ENCODE data around the gene NLRC5. TPM values are rescaled to one million over a fixed set of nuclear protein-coding genes. Genes with fewer than 3 reads are reported as not detected.

NLRC5 gene
- total RNA-seq, 1 experiment from 2014 or later: 2.4 TPM

- Histone ChIP-seq H3K27ac (ENCODE audit: insufficient read length, low read depth, low read length) (no peak overlapping the region), H3K79me2 (ENCODE audit: insufficient read depth, low read length) (no peaks in the 10 kb centered on the region), H4K91ac (ENCODE audit: insufficient read length, low read depth, low read length) (no peak overlapping the region), H2AK5ac (ENCODE audit: insufficient read length, low read length) (no peak overlapping the region), H3K18ac (ENCODE audit: insufficient read length, low read depth, low read length) (no peak overlapping the region), H2BK20ac (ENCODE audit: low read depth, low read length, poor library complexity, severe bottlenecking) (no peak overlapping the region), H2BK15ac (ENCODE audit: low read depth, low read length) (no peak overlapping the region), H2BK12ac (ENCODE audit: insufficient read length, low read depth, low read length) (no peak overlapping the region), H3K23ac (ENCODE audit: insufficient read length, low read depth, low read length) (no peak overlapping the region), H3K4me1 (ENCODE audit: insufficient read depth, low read length) (no peaks in the 10 kb centered on the region), H3K4ac (ENCODE audit: low read depth, low read length) (no peak overlapping the region), H3K56ac (ENCODE audit: insufficient read length, low read depth, low read length) (no peak overlapping the region), H4K8ac (replicated peaks; ENCODE audit: insufficient read length, low read depth, low read length) (no peak overlapping the region), H3K9me3 (ENCODE audit: control insufficient read depth, low read depth, low read length) (no peaks in the 10 kb centered on the region), H3K79me1 (ENCODE audit: insufficient read depth, low read depth, low read length, poor library complexity, severe bottlenecking) (no peaks in the 10 kb centered on the region), H2AFZ (ENCODE audit: low read length) (no peak overlapping the region), H3T11ph (ENCODE audit: low read length) (no peak overlapping the region), H3K27me3 (ENCODE audit: insufficient read depth, low read length) (no peaks in the 10 kb centered on the region), H3K14ac (ENCODE audit: insufficient read depth, low read length) (no peak overlapping the region; the same call in 1 of the 2 replicates), H2BK5ac (ENCODE audit: insufficient read length, low read length) (no peak overlapping the region), H4K20me1 (ENCODE audit: control insufficient read depth, insufficient read depth, insufficient read length) (no peaks in the 10 kb centered on the region), H3K4me2 (ENCODE audit: insufficient read depth, insufficient read length, low read length) (no peak overlapping the region), H3K9ac (ENCODE audit: extremely low read depth, insufficient read length, low read length) (no peak overlapping the region), H4K5ac (ENCODE audit: insufficient read length, low read depth, low read length) (no peak overlapping the region), H2BK120ac (ENCODE audit: low read depth, low read length, poor library complexity, severe bottlenecking) (no peak overlapping the region), H3K23me2 (ENCODE audit: insufficient read length, low read depth, low read length, poor library complexity, severe bottlenecking) (no peaks in the 10 kb centered on the region)
- no peak for DNase-seq
- no peak for TF ChIP-seq CTCF (conservative IDR thresholded peaks at IDR 0.05)
- Mint-ChIP-seq H3K27me3 (ENCODE audit: low read depth) (peaks cover 4% of the 10 kb centered on the region), H3K4me1 (peaks cover 5 to 13% of the 10 kb centered on the region in 2 experiments), H3K27ac (no peak overlapping the region), H3K4me3 (no peak overlapping the region), H3K36me3 (ENCODE audit: insufficient read depth in 1 of 3, low read depth in 3 of 3) (no peaks in the 10 kb centered on the region), H3K9me3 (peaks cover 0 to 2% of the 10 kb centered on the region in 2 experiments; a peak in 2 of 5 replicates)
- WGBS (ENCODE audit: extremely low coverage, insufficient read length, low lambda C conversion rate): no CpG with 5 or more reads among the region's 11 CpGs
Observed at GRCh38 chr16:56977823-56978430, 11.4 kb upstream of the NLRC5 start.

Data from H9 (cell line).